NCI-H82 (cell line): Measurements from ENCODE around the gene FBXW9.
A peak's percentile ranks its signal among the peaks of the same experiment; 100 is the strongest.
"Not testable (repeated sequence)": the region's sequence is repeated elsewhere in the genome, so short reads cannot be mapped to it uniquely, and the experiment has no call there.

ENCODE experiments used
- DNase-seq: peaks from one replicate; lab custom pipeline; 2025; lab: John Stamatoyannopoulos, UW

Gene FBXW9

DNA sequence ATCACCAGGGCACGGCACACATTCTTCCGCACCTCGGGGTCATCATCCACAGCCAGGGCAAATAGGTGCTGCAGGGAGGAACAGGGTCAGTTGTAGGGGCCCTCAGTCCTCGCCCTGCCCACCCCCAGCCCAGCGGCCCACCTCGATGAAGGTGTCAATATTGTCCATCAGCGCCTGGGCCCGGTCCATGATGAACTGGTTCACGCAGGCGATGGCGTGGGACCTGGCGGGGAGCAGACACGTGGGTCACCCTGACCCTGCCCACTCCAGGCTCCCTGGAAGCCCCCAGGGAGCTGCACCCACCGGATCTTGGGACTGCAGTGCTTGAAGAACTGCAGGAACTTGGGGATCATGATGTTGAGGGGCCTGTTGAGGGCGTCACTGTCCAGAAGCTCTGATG, 18.7 kb upstream of the FBXW9 start:
- no peak for DNase-seq

DNA sequence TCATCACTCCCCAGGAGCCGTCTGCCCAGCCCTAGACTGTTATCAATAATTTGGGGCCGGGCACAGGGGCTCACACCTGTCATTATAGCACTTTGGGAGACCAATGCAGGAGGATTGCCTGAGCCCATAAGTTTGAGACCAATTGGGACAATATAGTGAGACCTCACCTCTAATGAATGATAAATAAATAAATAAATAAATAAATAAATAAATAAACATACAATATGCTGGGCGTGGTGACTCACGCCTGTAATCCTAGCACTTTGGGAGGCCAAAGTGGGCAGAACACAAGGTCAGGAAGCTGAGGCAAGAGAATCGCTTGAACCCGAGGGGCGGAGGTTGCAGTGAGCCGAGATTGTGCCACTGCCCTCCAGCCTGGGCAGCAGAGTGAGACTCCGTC, 16.9 kb upstream of the FBXW9 start:
- not testable (repeated sequence) for DNase-seq

DNA sequence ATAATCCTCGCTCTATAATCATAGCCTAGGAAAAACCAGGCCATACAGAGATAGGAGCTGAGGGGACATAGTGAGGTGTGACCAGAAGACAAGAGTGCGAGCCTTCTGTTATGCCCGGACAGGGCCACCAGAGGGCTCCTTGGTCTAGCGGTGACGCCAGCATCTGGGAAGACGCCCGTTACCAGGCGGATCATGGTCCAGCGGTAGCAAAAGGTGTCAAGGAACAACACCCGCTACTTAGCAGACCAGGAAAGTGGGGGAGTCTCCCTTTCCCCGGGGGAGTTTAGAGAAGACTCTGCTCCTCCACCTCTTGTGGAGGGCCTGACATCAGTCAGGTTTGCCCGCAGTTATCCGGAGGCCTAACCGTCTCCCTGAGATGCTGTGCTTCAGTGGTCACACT, 15.6 kb upstream of the FBXW9 start:
- not testable (repeated sequence) for DNase-seq

DNA sequence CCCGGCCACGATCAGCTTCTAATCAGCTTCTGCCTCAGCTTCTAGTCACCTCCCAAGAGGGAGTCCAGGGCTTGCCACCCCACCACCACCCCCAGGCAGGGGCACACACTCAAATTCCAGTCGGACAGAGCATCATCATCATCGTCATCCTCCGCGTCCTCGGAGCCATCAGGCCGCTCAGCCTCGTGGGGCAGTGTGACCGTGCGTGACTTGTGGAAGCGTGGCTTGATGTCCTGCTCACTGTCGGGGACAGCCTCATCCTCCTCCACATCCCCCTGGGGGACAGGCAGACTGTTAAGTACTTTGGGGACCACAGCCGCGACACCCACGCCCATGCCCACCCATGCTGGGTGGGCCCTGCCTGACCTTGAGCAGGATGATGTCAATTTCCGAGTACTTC, 14.8 kb upstream of the FBXW9 start:
- DNase-seq, result no peak

DNA sequence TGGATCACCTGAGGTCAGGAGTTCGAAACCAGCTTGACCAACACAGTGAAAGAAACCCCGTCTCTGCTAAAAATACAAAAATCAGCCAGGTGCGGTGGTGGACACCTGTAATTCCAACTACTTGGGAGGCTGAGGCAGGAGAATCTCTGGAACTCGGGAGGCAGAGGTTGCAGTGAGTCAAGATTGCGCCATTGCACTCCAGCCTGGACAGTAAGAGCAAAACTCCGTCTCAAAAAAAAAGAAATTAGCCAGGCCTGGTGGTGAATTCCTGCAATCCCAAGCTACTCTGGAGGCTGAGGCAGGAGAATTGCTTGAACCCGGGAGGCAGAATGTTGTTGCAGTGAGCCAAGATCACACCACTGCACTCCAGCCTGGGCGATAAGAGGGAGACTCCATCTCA, 12.2 kb upstream of the FBXW9 start:
- no peak for DNase-seq

DNA sequence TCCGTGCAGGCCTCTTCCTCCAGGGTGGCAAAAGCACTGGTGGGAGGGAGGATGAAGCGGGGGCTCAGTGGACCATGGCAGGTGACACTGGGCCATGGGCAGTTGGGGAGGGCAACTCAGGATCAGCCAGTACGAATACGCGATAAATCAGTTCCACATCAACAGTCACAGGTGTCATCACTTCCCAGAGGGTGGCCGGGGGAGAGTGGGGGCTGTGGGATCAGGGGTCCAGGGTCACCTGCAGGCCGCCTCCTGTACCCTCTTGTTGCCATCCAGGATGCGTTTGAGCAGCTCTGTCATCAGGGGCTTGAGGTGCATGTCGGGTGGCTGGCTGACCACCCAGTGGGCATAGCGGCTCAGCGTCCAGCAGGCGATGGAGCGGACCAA, 9.9 kb upstream of the FBXW9 start:
- DNase-seq, result no peak

DNA sequence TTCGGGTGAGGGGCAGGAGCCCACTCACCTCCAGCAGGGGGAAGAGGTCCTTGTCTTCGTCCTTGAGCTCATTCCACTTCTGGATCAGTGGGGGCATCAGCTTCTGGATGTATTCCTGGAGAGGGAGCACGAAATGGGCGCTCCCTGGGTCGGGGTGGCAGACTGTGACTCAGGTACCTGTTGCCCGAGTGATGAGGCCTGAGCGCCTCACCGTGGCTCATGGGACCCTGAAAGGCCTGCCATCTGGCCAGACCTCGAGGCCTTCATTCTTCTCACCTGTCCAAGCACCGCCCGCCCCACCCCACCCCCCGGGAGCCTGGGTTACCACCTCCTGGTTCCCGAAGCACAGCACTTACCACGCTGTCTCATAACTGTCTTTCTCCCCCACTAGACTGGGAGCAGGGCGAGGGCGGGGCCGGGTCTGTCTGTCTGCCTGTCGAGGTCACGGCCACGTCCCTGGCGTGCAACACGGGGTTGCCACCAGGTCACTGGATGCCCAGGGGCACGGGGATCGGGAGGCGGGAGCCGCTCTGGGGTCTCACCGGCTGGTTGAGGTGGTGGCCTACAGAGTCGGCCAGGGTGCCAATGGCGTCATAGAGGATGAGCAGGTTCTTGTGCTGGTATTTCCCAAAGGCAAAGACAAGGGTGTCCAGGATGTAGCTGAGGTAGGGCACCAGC, 9.4 kb upstream of the FBXW9 start:
- DNase-seq, result no peak

DNA sequence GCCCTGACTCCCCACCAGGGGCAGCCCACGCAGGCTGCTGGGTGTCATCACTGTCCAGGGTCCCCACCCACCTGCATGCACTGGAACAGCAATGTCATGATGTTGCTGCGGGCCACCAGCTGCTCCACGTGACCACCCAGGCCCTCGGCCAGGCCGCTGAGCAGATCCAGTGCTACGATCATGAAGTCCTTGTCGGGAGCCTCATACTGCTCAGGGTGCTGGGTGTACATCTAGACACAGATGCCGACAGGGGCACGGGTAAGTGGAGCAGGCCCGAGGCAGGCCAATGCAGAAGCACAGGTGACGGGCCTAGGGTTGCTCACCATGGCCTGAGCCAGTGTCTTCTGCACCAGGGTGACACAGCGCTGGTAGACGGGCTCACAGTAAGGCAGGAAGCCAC, 8.7 kb upstream of the FBXW9 start:
- no peak for DNase-seq

DNA sequence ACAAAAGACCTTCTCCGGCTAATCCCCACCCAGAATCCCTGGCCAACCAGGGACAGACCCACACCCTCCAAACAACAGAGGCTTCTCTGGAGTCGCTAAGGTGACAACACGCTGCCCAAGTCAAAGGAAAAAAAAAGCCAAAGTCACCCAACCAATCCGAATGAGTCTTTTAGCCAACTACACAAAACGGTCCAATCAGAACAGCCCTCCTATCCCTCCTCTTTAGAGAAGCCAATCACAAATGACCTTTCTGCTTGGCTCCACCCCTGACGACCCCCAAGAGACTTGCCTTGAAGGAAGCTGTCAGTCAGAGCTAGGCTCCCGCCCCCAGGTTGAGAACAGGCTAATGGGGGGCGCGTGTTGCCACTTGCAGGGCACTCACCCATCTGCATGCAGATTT, 6.6 kb upstream of the FBXW9 start:
- peak; percentile 97 for DNase-seq

DNA sequence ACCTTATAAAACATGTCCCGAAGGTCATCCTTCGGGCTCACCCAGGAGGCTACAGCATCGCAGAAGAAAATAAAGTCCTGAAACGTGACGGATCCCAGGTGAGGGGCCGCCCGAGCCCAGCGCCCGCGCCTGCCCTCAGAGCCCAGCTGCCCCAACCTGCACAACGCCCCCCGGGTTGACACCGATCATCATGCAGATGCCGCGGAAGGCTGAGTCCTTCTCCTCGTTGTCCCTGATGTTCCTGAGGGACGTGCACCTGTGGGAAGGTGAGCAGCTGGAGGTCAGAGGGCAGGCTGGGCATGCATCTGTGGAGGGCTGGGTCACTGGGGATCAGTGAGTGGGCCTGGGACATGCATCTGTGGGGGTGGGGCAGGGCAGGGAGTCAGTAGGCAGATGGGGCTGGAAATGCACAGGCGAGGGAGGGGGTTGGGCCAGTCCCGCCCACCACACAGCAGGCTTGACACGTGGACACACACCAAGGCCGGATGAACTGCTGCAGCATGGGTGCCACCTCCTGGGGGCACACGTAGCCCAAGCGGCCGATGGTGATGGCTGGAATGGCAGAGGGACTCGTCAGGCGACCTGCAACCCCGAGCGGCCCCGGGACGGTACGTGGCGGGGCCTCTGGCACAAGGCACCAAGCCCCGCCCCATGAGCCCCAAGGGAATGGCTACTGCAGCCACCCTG, 5.3 kb upstream of the FBXW9 start:
- DNase-seq, result peak; percentile 43

DNA sequence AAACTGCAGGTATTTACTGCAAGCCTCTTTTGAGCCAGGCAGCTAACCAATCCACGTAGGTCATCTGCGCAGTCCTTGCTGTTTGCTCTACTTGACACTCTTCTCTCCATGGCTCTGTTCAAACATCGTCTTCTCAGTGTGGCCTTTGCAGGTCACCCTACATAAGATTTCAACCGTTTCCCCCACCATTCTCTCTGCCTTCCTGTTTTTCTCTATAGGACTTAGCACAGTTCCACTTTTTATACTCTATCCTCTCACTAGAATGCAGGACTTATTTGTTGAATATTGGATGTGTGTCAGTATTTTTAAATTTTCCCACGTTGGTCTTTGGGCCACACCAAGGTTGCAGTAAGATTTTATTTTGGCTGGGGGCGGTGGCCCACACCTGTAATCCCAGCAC, 1.7 kb upstream of the FBXW9 start:
- DNase-seq, result no peak

DNA sequence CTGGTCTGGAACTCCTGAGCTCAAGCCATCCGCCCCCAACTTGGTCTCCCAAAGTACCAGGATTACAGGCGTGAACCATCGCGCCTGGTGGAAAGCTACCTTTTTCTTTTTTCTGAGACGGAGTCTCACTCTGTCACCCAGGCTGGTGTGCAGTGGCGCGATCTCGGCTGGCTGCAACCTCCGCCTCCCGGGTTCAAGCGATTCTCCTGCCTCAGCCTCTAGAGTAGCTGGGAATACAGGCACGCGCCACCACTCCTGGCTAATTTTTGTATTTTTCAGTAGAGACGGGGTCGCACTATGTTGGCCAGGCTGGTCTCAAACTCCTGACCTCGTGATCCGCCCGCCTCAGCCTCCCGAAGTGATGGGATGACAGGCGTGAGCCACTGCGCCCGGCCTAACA, 994 bp upstream of the FBXW9 start:
- not testable (repeated sequence) for DNase-seq

DNA sequence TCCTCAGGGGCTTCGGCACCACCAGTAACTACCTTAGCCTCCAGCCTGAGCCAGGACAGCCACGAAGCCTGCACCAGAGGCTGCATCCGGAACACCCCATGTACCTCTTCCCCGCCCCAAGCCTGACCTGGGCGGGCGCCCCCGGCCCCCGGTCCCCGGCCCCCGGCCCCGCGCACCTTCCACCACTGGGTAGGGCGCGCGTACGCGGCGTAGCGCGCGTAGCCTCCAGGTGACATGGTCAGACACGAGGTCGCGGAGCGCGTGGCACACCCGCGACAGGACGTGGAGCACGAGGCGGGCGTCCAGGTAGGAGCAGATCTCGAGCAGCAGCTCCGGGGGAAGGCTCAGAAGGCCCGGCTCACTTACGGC, 450 bp downstream of the FBXW9 start:
- DNase-seq, result no peak

DNA sequence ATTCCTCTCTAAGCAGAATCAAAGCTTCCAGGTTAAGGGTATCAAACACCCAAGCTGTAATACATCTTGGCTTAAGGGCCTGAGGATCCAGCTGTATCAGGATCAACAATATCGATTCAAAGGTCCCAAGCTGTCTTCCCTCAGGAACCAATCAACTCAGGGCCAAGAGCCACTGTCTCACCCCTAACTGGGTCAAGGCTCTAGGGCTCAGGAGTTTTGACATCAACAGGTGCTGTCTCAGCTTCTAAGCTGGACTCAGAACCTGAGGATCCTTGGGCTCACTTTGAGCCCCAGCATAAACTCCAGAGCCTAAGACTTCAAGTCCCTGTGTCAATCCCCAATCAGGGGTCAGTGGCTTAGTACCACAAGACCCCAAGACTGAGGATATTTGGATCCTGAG, 917 bp downstream of the FBXW9 start:
- DNase-seq, result no peak

DNA sequence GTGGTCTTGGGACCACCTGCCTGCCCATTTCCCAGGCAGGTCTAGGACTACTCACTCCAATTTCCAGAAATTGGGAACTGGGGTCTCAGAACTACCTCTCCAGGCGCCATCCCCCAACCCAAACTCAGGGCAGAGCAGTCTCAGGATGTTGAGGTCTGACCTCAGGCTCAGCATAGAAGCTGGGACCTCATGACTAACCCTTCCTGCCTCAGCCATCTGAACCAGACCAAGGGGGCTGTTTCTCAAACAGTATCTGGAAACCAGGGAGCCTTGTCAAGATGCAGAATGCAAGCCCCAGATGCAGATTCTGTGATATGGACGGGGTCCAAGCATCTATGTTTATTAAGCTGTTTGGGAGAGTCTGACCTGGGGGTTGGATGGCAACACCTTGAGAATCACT, 1.3 kb downstream of the FBXW9 start:
- DNase-seq, result no peak

DNA sequence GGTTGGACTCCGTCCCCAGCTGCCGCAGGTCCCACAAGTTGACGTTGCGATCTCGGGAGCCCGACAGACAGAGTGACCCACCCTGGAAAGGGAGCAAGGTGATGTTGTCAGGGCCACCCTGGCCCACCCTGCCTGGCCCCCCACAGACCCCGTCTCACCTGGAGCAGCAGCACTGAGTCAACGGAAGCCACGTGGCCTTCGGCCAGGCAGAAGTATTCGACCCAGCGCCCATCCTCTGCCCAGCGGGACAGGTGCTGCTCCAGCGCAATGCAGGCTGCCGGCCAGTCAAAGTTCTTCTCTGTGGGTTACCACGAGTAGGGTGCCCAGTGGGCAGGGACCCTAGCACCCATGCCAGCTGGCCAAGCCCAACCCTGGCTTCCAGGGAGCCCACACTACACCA, 1.8 kb downstream of the FBXW9 start:
- DNase-seq, result no peak

DNA sequence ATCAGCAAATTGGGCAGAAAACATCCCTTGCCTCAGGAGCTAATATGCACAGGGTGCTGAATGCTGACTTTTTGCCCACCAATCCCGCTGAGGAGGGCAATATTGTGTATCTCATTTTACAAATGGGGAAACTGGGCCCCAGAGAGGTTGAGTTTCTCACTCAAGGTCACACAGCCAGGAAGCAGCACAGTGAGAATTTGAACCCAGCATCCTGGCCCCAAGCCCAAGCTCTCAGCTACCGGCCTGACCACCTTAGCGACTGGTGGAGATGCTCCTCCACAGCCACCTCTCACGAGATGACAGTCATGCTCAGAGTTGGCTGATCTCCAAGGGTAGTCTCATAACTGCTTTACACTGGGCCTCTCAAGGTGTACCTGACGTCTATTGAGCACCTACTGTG, 3.5 kb downstream of the FBXW9 start:
- no peak for DNase-seq

DNA sequence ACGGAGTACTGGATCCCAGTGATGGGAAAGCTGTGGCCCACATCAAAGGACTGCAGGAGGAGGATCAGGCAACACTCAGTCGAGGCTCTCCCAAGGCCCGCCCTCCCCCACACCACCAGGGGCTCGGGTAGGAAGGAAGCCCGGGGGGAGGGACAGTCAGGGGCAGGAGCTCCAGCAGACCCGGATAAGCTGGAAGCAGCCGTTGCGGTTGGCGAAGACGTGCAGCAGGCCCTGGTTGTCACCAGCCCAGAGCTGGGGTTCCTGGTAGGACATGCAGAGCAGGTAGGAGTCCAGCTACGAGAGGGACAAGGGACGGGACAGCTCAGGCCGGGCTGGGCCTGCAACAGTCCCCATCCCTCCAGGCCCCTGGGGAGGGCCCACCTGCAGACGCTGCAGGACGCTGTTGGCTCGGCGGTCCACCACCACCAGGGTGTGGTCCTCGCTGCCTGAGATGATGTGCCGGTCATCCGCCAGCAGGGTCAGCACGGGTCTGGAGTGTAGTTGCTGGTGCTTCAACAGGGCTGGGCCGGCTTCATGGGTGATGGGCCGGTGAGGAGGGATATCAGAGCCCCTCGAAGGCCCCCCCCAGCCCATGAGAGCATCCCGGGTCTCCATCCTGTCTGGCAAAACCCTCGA, 6.7 kb downstream of the FBXW9 start:
- no peak for DNase-seq

DNA sequence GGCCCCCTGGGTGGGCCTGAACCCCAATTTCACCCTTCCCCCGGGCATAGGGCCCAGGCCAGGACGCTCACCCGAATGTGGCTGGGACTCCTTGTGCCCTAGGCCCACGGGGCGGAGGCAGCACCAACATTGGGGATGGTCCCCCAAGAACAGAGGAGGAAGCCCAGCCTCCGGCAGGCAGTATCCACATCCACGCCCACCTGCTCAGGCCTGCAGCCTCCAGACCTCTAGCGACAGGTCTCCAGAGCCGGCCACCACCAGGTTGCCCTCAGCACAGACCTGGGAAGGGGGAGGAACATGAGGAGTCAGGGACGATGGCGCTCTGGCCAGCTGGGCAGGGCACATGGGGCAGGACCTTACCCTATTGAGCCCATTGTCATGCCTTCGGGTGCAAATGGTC, 7.4 kb downstream of the FBXW9 start:
- DNase-seq, result no peak

DNA sequence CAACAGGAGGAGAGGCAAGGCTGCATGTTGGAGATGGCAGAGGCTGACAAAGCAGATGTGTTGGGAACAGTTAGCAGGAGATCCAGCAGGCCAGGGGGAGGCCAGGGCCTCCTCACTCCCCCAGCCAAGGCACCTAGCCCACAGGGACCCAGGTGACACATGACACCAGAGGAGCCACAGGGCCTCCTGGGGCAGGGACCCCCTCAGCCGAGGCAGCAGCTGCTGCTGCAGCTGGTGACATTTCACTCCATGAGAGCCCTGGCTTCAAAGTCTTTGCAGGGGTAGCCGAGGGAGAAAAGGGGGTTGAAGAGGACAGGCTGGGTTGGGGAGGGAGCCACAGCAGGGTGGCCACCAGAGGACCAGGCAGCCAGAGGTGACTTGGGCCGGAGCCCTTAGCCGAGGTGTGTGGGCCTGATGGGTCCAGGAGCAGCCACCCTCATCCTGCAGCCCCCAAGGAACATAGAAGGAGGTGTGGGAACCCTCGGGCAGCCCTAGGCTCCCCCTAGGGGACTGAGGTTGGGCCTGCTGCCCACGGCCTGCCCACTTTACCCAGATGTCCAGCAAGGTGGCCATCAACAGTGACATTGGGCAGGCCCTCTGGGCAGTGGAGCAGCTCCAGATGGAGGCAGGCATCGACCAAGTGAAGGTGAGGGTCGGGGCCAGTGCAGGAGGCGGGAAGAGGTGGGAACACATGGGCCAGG, 8.8 kb downstream of the FBXW9 start, which contains the start of gene GNG14:
Gene GNG14 (plus strand): TSS at position 503 of the 701 bp plus-strand sequence. CDS start 51 bp downstream, at position 554.
- DNase-seq, result no peak

DNA sequence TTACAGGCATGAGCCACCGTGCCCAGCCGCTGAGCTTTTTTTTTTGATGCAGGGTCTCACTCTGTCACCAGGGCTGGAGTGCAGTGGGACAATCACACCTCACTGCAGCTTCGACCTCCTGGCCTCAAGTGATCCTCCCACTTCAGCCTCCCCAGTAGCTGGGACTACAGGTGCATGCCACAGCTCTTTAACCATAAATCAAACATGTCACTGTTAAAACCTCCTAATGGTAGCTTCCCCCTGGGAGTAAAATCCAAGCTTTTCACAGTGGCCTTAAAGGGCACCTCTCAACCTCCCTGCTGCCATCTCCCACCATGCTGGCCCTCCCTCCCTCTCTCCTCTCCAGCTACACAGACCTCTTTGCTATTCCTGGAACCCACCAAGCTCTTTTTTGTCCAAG, 10.6 kb downstream of the FBXW9 start:
- DNase-seq, result no peak

DNA sequence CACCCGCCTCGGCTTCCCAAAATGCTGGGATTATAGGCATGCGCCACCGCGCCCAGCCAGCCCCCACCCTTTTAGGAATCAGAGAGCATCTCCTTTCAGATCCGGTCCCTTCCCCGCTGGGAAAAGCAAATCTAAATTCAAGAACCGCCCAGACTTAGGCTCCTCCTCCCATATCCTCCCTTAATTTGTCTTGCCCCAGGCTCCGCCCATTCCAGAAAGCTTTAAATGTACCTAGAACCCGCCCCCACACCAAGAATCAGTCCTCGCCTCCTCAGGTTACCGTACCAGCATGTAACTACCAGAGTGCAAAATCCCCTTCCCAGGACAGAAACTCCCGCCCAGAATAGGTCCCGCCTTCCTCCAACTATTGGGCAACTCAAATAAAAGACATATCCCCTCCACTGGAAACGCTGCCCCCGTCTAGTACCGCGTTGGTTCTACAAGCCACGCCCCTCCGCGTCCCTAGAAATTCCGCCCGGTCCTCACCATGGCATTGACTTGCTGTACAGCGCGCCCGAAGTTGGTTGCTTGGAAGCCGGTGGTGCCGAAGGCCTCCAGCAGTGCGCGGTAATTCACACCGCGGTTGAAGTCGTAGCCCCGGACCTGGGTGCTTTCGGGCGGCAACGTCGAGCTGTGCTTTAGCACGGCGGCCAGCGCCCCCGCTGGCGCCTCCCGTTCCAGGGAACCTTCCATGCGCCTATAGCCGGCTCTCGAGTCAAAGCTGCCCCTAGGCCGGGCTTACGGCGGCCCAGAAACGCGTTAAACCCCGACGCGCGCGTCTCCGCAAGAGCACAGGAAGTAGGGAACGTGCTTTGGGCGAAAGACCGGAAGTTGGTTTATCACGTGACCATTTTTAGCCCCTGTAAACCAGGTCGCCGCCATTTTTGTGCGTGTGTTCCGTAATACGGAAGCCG, 15.1 kb downstream of the FBXW9 start, which contains the start of gene DHPS:
Gene DHPS (minus strand): TSS at position 807 of the 914 bp plus-strand sequence. CDS start 114 bp downstream, at position 693.
- peak; percentile 100 for DNase-seq
